GM19043 (cell line): ENCODE measurements around the gene EMC8.
A peak's percentile ranks its signal among the peaks of the same experiment; 100 is the strongest.
"Not testable (repeated sequence)": the region's sequence is repeated elsewhere in the genome, so short reads cannot be mapped to it uniquely, and the experiment has no call there.

Experiments
- ATAC-seq: cut with Tn5 transposase; IDR thresholded peaks from one replicate; pipeline ENCODE4 v1.9.1; 2021; ENCODE audit warnings: low read depth; ENCODE audit not compliant: unreplicated experiment

The EMC8 gene

GRCh38 chr16:85799497-85800320, at the start of gene EMC8, which contains the start of gene COX4I1:
Gene EMC8 (minus strand): TSS chr16:85799544. CDS start chr16:85799295, 249 bp downstream.
Gene COX4I1 (plus strand): TSS chr16:85799695. CDS start chr16:85801206, 1,511 bp downstream.
- peak; percentile 76 for ATAC-seq

DNA sequence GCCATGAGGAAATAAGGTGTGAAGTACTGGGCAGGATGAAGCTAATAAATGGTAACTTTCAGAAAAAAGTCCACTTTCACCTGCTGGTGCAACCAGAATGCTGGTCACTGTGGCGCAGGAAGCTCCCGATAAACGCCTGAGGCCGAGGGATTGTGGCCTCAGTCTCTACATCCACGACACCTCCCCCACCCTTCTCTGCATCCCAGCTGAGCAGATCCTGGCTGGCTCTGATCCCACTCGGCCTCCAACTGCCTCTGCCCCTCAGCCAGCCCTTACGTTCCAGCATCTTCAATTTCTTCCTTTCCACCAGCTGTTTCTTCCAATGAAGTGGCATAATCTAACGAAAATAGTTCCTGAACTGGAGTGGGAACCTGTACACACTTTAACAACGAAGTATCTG, 49.6 kb upstream of the EMC8 start:
- no peak for ATAC-seq

DNA sequence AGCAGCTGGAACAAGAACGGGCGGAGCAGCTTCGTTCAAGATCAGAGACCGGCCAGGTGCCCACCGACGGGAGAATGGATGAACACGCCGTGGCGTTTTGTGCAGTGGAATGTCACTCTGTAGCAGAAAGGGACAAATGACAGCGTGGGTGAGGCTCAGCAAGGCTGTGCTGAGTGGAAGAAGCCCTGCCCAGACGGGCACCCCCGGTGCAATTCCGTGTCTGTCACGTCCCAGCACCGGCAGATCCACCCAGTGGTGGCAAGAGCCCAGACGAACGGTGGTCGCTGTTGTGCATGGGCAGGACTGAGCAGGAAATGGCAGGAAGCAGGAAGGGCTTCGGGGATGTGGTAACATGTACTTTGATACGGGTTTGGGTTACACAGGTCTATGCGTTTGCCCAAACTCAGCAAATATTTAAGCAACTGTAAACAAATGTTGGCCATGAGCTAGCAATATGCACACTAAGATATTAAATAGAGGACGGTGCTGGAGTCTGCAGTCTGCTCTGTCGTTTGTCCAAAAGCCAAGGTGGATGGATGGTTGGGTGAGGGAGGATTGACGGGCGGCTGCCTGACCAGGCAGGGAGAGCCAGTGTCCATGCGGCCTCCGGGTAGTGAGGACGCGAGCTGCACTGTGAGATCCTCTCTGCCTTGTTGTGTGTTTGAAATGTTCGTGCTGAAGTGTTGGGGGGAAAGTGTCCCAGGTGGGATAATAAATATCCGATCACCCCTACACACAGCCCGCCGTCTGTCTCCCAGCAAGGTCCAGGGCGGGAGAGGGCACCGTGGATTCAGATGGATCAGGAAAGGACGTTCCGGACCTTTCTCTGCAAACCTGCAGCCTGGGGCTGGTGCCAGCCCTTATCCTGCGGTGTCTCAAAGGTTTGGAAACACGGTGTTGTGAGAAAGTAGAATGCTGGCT, 48.6 kb upstream of the EMC8 start:
- ATAC-seq = no peak

DNA sequence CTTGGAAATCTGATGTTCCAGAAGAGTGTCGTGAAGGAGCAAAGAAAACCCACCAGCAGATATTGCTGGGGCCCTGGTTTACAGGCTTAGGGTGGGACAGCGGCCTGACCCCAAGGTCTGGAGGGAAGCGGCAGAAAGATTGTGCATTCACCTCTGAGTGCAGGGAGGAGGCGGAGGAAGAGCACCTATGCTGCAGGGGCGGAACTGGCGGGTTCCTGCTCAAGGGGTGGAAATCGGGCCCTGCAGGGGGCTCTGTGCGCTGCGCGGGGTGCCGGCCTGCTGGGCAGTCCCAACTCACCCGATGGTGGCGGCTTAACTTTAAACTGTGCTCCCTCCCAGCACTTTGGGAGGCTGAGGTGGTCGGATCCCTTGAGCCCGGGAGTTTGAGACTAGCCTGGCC, 47.7 kb upstream of the EMC8 start:
- no peak for ATAC-seq

- no peak for ATAC-seq
These were observed 47.1 kb upstream of the EMC8 start for GRCh38 chr16:85846461-85846860.

DNA sequence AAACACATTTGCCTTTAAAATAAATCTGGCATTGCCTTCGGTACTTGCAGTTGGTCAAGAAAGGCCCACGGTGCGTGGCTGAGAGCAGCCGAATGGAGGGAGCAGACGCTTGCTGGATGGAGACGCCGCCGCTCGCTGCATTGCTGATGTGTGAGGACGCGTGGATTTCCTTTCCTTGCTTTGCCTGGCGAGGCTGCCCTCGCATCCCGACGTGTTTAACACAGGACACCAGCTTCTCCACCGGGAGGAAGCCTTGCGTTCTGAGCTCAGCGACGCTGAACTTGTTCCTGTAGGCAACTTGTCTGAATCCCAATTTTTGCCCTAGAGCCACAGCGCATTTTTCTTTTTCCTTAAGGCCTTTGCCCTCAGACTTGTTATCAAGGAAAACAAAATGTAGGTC, 45.9 kb upstream of the EMC8 start:
- ATAC-seq = no peak

DNA sequence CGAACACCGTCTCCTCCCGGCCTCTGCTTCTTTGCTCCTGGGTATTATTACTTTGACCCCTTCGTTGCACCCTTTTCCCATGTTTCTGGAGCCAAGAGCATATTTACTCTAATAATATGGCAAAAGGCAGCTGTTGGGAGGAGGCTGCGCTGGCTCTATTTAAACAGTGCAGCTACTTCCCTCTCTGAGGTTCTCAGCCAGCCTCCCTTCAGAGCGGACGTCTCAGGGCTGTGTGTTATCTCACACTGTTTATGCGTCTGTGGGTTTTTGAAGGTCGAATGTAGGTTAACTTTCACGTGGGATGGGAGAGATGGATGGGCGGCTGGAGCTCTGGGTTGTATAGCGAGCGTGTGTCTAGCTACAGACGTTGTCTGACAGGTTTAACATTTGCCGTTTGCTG, 45.4 kb upstream of the EMC8 start:
- no peak for ATAC-seq

GRCh38 chr16:85844169-85844481, 44.8 kb upstream of the EMC8 start:
- no peak for ATAC-seq

- no peak for ATAC-seq
These were observed 44.3 kb upstream of the EMC8 start for GRCh38 chr16:85843471-85844168.

- no peak for ATAC-seq
These were observed 43.5 kb upstream of the EMC8 start for GRCh38 chr16:85842848-85843247.

- no peak for ATAC-seq
These were observed 43.1 kb upstream of the EMC8 start for GRCh38 chr16:85842435-85842834.

- no peak for ATAC-seq
These were observed 41.5 kb upstream of the EMC8 start for GRCh38 chr16:85840801-85841200.

DNA sequence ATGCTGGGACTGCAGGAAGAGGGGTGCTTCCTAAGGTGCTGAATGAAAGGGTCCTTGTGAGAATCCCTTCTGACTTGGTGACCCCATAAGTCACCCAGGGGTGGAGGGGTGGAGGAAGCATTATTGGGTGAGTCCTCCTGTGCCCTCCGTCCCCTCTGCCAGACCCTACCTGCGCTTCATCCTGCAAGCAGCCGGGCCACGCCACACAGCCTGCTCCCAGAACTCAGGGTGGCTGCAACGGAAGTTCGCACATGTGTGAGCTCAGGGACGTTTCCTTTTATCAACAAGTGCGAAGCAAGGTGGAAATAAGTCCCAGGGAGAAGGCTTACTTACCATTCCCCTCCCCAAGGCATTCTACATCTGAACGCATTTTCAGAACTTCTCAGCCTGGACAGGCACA, 41.1 kb upstream of the EMC8 start:
- ATAC-seq = no peak

DNA sequence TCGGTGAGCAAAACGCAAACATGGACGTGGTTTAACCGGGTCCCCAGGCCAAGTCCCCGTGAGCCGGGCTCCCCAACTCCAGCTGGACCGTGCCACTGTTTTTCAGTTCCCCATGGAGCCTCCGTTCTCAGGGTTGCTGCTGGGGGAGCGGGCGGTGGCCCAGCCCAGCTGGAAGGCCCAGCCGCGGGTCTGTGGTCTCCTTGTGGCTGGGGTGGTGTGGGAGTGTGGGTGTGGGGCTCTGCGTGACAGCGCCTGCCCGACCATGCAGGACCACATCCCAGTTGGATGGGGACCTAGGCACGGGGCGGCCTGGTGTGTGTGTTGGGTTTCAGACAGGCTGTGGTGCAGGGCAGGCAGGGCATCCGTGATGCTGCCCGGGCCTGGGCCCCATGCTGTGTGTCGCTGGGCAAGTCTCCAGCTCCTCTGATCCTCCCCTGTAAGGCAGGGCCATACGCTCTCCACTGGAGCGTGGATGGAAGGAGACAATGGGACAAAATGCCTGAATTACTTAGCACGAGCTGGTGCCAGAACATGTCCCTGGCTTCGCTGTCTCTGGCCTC, 40.4 kb upstream of the EMC8 start:
- no peak for ATAC-seq

DNA sequence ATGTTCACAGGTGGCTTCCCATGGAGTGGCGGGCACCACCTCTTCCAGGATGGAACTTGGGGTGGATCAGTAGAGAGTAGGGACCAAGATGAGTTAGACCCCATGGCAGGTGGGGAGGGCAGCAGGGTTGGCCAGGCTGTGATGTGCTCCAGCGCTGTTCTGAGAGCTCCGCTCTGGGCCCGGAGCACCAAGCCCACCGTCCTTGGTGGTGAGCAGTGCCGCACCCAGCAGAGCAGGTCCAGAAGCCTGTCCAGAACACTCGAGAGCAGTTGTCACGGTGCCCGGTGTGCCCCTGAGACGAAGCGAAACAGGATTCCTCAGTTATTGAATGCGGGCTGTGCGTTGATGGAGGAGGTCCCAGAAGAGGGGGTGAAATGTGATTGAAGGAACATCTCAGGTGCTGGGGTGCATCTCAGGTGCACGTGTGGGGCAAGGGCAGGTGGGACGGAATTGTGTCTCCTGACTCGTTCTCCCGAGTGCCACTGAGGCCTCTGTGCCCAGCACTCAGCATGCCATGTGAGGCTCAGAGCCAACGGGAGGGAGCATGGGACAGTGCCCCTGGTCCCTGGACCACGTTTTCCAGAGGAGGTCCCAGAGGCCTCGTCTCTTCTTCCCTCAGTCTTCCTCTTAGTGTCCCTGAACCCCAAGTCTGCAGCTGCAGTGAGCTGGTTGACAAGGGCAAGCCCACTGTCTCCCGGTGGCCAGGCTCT, 39.7 kb upstream of the EMC8 start:
- ATAC-seq = no peak

- no peak for ATAC-seq
These were observed 39.0 kb upstream of the EMC8 start for GRCh38 chr16:85838381-85838780.

GRCh38 chr16:85837654-85838053, 38.3 kb upstream of the EMC8 start:
- ATAC-seq = not testable (repeated sequence)

DNA sequence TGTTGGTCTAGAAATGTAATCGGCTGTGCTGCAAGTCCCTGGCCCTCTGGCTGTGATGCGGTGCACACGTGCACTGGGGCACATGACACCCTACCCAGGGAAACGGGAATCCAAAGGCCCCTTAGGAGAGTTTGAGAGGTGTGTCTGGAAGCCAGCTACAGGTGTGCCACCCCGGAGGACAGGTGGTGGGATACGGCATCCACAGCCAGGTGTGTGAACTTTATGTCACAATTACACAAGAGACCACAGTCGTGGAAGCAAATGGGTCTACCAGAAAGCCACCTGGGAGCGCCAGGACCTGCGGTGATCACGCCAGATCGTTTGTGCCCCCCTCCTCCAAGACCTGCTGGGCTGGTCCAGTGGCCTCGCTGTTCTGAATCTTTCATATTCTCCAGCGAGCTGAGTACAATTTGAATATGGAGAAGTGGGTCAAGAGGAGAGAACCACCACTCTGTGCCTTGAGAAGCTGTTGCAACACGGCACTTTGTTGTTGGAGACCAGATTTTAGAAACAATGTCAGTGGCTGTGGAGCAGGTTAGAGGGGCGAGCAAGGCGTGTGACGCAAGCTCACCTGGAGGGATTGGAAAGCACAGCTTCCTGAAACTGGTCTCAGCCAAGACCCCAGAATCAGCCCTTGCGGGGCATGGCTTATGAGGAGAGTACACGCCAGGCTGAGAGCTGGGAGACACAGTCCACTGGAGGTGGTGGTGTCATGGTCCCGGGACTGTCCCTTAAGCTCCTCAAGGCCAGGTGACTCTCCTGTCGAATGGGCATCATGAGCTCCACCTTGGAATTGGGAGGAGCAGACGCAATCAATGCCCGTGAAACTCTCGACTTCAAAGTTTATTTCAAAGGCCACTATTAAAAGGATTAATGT, 37.6 kb upstream of the EMC8 start:
- ATAC-seq = no peak
